GM21723 (cell line): ENCODE results near the gene SDHB.

ENCODE experiments used
- ATAC-seq: cut with Tn5 transposase; IDR thresholded peaks from one replicate; pipeline ENCODE4 v1.9.1; 2021; ENCODE audit warnings: mild to moderate bottlenecking, moderate library complexity; ENCODE audit not compliant: unreplicated experiment

Gene SDHB

GRCh38 chr1:16971341-16972188 is 82.3 kb downstream of the SDHB start:
- ATAC-seq = no peak

- ATAC-seq = no peak
Measured at GRCh38 chr1:16970132-16970910, 83.5 kb downstream of the SDHB start.

- no peak for ATAC-seq
Measured at GRCh38 chr1:16969651-16970050, 84.2 kb downstream of the SDHB start.

GRCh38 chr1:16969057-16969611 is 84.7 kb downstream of the SDHB start:
- no peak for ATAC-seq
